GM10266 (cell line): ENCODE measurements around the gene SLC1A2.

Experiments
- DNase-seq: peaks from one replicate; pipeline ENCODE4 v3.0.0; 2012; ENCODE audit errors: extremely low spot score
- CTCF ChIP-seq: IDR thresholded peaks from 2 replicates; pipeline ENCODE4 v1.5.1; 2012; ENCODE audit warnings: mild to moderate bottlenecking, low read depth; ENCODE audit not compliant: control insufficient read depth, insufficient read depth; ENCODE audit errors: missing control alignments

Gene SLC1A2

GRCh38 chr11:35271031-35271430, 148.3 kb downstream of the SLC1A2 start:
- no peak for DNase-seq
- TF ChIP-seq CTCF: no peak

GRCh38 chr11:35270342-35270741, 149.0 kb downstream of the SLC1A2 start:
- TF ChIP-seq CTCF: no peak

DNA sequence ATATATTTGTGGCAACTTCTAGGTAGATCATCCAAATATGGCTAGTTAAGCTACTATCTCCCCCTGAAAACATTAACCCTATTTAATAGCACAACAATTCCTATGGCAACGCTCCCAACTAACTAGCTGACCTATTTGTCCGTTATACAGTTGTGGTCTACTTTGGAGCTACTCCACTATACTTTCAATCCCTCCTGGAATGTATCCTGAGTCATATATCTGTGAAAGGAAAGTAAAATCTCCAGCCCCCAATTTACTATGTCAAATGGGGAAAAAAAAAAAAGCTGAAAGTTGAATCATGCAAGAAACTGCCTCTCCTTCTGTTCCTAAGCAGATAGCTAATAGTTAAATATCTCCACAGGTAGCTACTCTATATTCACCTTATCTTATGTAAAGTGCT, 151.9 kb downstream of the SLC1A2 start:
- DNase-seq: no peak
- no peak for TF ChIP-seq CTCF

More at GRCh38 chr11:35270342-35270741, 149.0 kb downstream of the SLC1A2 start:
- DNase-seq: no peak

DNA sequence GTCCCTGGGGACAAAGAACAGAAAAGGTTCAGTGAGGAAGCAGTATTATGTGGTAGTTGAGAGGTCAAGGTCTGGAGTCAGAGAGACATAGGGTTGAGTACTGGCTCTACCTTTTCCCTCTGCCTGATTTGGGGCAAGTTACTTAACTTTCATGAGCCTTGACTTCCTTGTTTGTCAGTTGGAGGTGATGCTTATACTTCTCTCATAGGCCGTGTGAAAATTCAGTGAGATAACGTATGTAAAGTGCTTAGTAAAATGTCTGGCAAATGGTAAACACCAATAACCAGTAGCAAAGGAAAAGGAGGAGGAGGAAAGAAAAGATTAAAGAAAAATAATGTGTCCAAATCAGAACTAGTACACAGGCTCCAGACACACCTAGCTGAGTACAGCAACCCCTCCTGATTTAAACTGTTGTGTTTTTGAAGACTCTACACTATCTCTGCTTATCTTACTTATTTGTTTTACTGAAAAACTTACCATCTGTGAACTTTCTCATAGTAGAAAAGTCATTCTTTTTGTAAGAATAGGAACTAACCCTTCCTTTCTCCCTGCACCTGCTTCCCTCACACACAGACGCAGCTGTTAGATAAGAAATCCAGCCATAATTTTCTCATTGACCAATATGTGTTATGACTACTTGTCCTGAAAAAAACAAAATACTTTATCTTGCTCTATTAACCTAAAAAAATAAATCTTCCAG, 153.5 kb downstream of the SLC1A2 start:
- DNase-seq: no peak
- TF ChIP-seq CTCF: no peak

DNA sequence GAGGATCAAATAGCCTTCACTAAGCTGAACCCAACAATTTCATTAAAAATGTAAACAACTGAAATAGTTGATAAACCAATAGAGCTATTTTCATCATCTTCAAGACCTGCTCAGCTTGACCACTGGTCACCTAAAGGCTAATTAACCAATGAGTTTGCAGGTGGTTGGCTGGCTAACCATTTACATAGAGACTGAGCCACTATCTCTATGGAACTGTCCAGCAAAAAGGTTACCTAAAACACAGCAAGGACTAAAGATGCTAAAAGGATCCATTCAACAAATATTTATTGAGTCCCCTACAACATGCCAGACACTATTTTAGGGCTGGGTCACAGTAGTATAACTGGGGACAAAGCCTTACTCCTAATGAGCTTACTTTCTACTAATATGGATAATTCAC, 156.6 kb downstream of the SLC1A2 start:
- no peak for TF ChIP-seq CTCF
- DNase-seq: no peak

GRCh38 chr11:35262056-35262455, 157.3 kb downstream of the SLC1A2 start:
- TF ChIP-seq CTCF: no peak
- DNase-seq: no peak

DNA sequence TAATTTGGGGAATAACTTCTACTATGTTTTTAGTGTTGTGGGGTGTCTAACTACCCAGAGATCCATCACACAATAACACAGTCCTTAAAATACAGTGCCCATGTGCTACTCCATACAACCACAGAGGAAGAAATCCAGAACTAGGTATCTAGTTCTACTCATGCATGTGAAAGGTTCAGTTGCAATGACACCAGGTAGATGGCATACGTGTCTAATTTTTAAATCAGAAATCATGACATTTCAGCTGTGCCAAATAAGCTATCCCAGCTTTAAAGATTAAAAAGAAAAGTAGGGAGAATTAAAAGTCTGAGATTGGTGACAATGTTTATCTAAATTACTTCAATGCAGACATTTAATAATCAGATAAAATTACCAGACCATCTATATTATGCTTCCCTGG, 158.2 kb downstream of the SLC1A2 start:
- DNase-seq: no peak
- TF ChIP-seq CTCF: no peak
